ENCODE data around the gene OTOGL. TPM values are rescaled to one million over a fixed set of nuclear protein-coding genes. Genes with fewer than 3 reads are reported as not detected.
A peak's percentile ranks its signal among the peaks of the same experiment; 100 is the strongest.

The OTOGL gene
- total RNA-seq, 4 donors from 2014 or later: 0.03 to 0.10 (median 0.04) TPM; not detected in 1

DNA sequence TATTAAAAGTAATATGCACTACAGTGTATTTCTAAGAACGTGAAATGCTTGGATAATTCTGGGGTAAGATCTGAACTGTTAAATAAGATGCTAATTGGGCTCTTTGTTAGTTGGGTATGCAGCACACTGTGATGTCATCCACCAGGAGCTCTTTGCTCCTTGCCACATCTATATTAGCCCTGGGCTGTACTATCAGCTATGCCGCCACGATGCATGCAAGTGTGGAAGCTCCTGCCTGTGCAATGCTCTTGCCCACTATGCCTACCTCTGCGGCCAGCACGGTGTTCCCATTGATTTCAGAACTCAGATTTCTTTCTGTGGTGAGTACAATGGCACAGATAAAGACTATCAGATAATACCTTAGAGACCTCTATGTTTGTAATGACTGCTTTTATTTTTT lies 165.6 kb downstream of the OTOGL start:
- H3K9me3 ChIP-seq: no peaks in the 10 kb centered on the region
- in situ Hi-C loops (cut with MboI; ENCODE audit: low sequenced_read_pairs in 4 of 4): loop anchor here (10.0 to 25.0 kb wide), 3 partner anchors 70 to 710 kb away; no protein-coding TSS in a partner anchor
- no peaks in the 10 kb centered on the region for H3K4me1 ChIP-seq
- ATAC-seq (no peak), DNase-seq (no peak)
- H3K36me3 ChIP-seq: no peaks in the 10 kb centered on the region
- no peak overlapping the region for H3K27ac ChIP-seq
- no peak for TF ChIP-seq CTCF (IDR thresholded peaks at IDR 0.05 in 4 of 5, conservative IDR thresholded peaks at IDR 0.05 in 1 of 5)
- TF ChIP-seq POLR2A (IDR thresholded peaks at IDR 0.05): no peak
- no peak overlapping the region for H3K4me3 ChIP-seq
- intact Hi-C loops (cut with DNase I; ENCODE audit: low total_unique reads): no loop called here
- no peaks in the 10 kb centered on the region for H3K27me3 ChIP-seq

DNA sequence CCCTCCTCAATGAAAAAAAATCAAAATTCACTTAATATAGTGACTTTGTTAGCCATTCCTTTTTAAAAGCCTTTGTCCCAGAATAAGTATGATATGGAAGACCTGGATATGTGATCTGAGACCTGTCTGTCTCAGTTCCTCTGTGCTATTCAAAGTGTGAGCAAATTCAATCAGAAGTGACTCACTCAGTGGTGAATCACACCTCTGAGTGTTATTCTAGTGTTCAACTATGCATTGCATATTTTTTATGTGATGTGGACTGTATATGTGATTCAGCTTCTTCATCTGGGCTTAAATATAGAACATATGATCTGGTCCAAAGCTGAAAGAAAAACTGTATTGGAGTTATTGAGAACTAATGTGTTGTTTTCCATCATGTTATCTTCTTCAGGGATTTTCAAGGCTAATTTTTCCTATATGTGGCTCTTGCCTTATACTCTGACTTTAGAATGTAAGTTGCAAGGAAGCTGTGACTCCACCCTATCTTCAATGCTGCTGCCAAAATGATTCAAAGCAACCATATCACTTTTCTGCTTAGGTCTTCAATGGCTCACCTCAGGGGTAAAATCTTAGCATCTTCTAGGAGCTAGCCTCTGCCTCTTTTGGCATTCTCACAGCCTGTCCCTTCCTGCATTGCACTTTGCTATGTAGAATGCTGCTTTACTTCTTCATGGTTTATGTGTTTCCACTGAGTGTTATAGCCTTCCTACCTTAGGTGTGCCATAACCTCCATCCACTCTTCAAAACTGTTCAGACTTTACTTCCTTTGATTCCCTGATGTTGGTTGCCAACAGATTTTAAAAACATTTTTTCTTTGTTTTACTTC lies 169.8 kb downstream of the OTOGL start:
- Histone ChIP-seq H3K27ac (no peak overlapping the region), H3K4me1 (no peaks in the 10 kb centered on the region), H3K9me3 (no peaks in the 10 kb centered on the region), H3K27me3 (no peaks in the 10 kb centered on the region), H3K36me3 (no peaks in the 10 kb centered on the region), H3K4me3 (no peak overlapping the region)
- intact Hi-C loops (cut with DNase I; ENCODE audit: low total_unique reads) (no loop called here), in situ Hi-C loops (cut with MboI; ENCODE audit: low sequenced_read_pairs in 4 of 4) (loop anchor here (10.0 to 25.0 kb wide), 3 partner anchors 74 to 714 kb away; no protein-coding TSS in a partner anchor)
- ATAC-seq (no peak), DNase-seq (no peak)
- TF ChIP-seq POLR2A (IDR thresholded peaks at IDR 0.05) (no peak), CTCF (IDR thresholded peaks at IDR 0.05 in 4 of 5, conservative IDR thresholded peaks at IDR 0.05 in 1 of 5) (no peak)

GRCh38 chr12:80269803-80270552 lies 170.6 kb downstream of the OTOGL start:
- no peak for DNase-seq
- TF ChIP-seq CTCF (IDR thresholded peaks at IDR 0.05 in 4 of 5, conservative IDR thresholded peaks at IDR 0.05 in 1 of 5) (peak; percentile 41 to 65 (median 54)), POLR2A (IDR thresholded peaks at IDR 0.05) (no peak)
- ATAC-seq: no peak

DNA sequence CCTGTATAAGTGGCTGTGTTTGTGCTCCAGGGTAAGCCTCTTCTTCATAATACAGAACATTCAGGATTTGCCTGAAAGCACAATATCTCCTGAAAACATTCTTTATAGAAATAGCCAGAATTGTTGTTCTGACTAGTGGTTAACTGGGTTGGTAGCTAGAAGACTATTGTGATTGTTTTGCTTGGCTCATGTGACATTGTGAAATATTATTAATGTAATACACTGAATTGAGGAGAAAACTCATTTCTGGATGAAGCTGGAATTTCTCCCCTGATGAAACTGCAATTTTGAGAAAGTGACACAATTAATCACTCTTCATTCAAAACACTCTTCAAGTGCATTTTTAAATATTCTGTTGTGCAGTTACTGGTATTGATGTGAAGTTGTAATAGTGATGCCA lies 172.4 kb downstream of the OTOGL start:
- DNase-seq: no peak
- H3K4me3 ChIP-seq: no peak overlapping the region
- no peaks in the 10 kb centered on the region for H3K4me1 ChIP-seq
- no peak for ATAC-seq
- intact Hi-C loops (cut with DNase I; ENCODE audit: low total_unique reads) (loop anchor here (5.0 to 10.0 kb wide), 2 partner anchors 387 to 714 kb away; no protein-coding TSS in a partner anchor), in situ Hi-C loops (cut with MboI; ENCODE audit: low sequenced_read_pairs in 4 of 4) (loop anchor here in 3 of 4 donors (25.0 kb wide), 1 partner anchor 709 kb away; no protein-coding TSS in a partner anchor)
- no peak for TF ChIP-seq CTCF (IDR thresholded peaks at IDR 0.05 in 4 of 5, conservative IDR thresholded peaks at IDR 0.05 in 1 of 5)
- no peak for TF ChIP-seq POLR2A (IDR thresholded peaks at IDR 0.05)
- no peak overlapping the region for H3K27ac ChIP-seq
- H3K27me3 ChIP-seq: no peaks in the 10 kb centered on the region
- no peaks in the 10 kb centered on the region for H3K36me3 ChIP-seq
- H3K9me3 ChIP-seq: no peaks in the 10 kb centered on the region

More at GRCh38 chr12:80269803-80270552, 170.6 kb downstream of the OTOGL start:
- H3K36me3 ChIP-seq: no peaks in the 10 kb centered on the region
- H3K4me3 ChIP-seq: no peak overlapping the region
- intact Hi-C loops (cut with DNase I; ENCODE audit: low total_unique reads) (loop anchor here (1.0 to 10.0 kb wide), 3 partner anchors 75 to 713 kb away; no protein-coding TSS in a partner anchor), in situ Hi-C loops (cut with MboI; ENCODE audit: low sequenced_read_pairs in 4 of 4) (loop anchor here (10.0 to 25.0 kb wide), 3 partner anchors 75 to 715 kb away; no protein-coding TSS in a partner anchor)
- no peaks in the 10 kb centered on the region for H3K4me1 ChIP-seq
- no peaks in the 10 kb centered on the region for H3K27me3 ChIP-seq
- no peak overlapping the region for H3K27ac ChIP-seq
- H3K9me3 ChIP-seq: no peaks in the 10 kb centered on the region
